Measurements from ENCODE around the gene R3HCC1L.
A peak's percentile ranks its signal among the peaks of the same experiment; 100 is the strongest.
"Not testable (repeated sequence)": the region's sequence is repeated elsewhere in the genome, so short reads cannot be mapped to it uniquely, and the experiment has no call there.

R3HCC1L gene

GRCh38 chr10:98172495-98172894 is 38.0 kb downstream of the R3HCC1L start:
- DNase-seq (ENCODE audit: low read depth, low spot score): no peak

- DNase-seq (ENCODE audit: low read depth, low spot score): peak; percentile 33
Measured at GRCh38 chr10:98173260-98173659, 38.8 kb downstream of the R3HCC1L start.

- not testable (repeated sequence) for DNase-seq (ENCODE audit: low read depth, low spot score)
Measured at GRCh38 chr10:98182351-98182915, 48.0 kb downstream of the R3HCC1L start.

- DNase-seq (ENCODE audit: low read depth, low spot score): no peak
Measured at GRCh38 chr10:98186681-98187080, 52.2 kb downstream of the R3HCC1L start.

- not testable (repeated sequence) for DNase-seq (ENCODE audit: low read depth, low spot score)
Measured at GRCh38 chr10:98190773-98191172, 56.3 kb downstream of the R3HCC1L start.

- no peak for DNase-seq (ENCODE audit: low read depth, low spot score)
Measured at GRCh38 chr10:98193037-98193436, 58.6 kb downstream of the R3HCC1L start.

GRCh38 chr10:98194633-98195032 is 60.2 kb downstream of the R3HCC1L start:
- no peak for DNase-seq (ENCODE audit: low read depth, low spot score)

- DNase-seq (ENCODE audit: low read depth, low spot score): no peak
Measured at GRCh38 chr10:98195120-98195519, 60.7 kb downstream of the R3HCC1L start.

GRCh38 chr10:98196985-98197384 is 62.5 kb downstream of the R3HCC1L start:
- no peak for DNase-seq (ENCODE audit: low read depth, low spot score)

- no peak for DNase-seq (ENCODE audit: low read depth, low spot score)
Measured at GRCh38 chr10:98201760-98202159, 67.3 kb downstream of the R3HCC1L start.

- no peak for DNase-seq (ENCODE audit: low read depth, low spot score)
Measured at GRCh38 chr10:98202378-98202777, 67.9 kb downstream of the R3HCC1L start.

GRCh38 chr10:98205351-98205750 is 70.9 kb downstream of the R3HCC1L start:
- no peak for DNase-seq (ENCODE audit: low read depth, low spot score)

GRCh38 chr10:98208925-98209324 is 74.5 kb downstream of the R3HCC1L start:
- no peak for DNase-seq (ENCODE audit: low read depth, low spot score)

GRCh38 chr10:98209441-98209840 is 75.0 kb downstream of the R3HCC1L start:
- no peak for DNase-seq (ENCODE audit: low read depth, low spot score)

GRCh38 chr10:98212196-98212595 is 77.7 kb downstream of the R3HCC1L start:
- DNase-seq (ENCODE audit: low read depth, low spot score): no peak

GRCh38 chr10:98213740-98214139 is 79.3 kb downstream of the R3HCC1L start:
- no peak for DNase-seq (ENCODE audit: low read depth, low spot score)

GRCh38 chr10:98215373-98215772 is 80.9 kb downstream of the R3HCC1L start:
- no peak for DNase-seq (ENCODE audit: low read depth, low spot score)

- DNase-seq (ENCODE audit: low read depth, low spot score): no peak
Measured at GRCh38 chr10:98217801-98218200, 83.3 kb downstream of the R3HCC1L start.

GRCh38 chr10:98223874-98224273 is 89.4 kb downstream of the R3HCC1L start:
- no peak for DNase-seq (ENCODE audit: low read depth, low spot score)

GRCh38 chr10:98224509-98224908 is 90.1 kb downstream of the R3HCC1L start:
- no peak for DNase-seq (ENCODE audit: low read depth, low spot score)

- no peak for DNase-seq (ENCODE audit: low read depth, low spot score)
Measured at GRCh38 chr10:98224996-98225395, 90.5 kb downstream of the R3HCC1L start.

- no peak for DNase-seq (ENCODE audit: low read depth, low spot score)
Measured at GRCh38 chr10:98226508-98227144, 92.2 kb downstream of the R3HCC1L start.

- not testable (repeated sequence) for DNase-seq (ENCODE audit: low read depth, low spot score)
Measured at GRCh38 chr10:98227713-98228112, 93.3 kb downstream of the R3HCC1L start.

- not testable (repeated sequence) for DNase-seq (ENCODE audit: low read depth, low spot score)
Measured at GRCh38 chr10:98228266-98228665, 93.8 kb downstream of the R3HCC1L start.

Measured in iPS DF 19.7 (cell line).